Stimulated activated CD8-positive, alpha-beta memory T cell treated with anti-CD3 and anti-CD28 coated beads, Interleukin-4, amount 100 ng/mL, for 1 hour (primary cell): ENCODE results near the gene TNRC18.
"Not testable (repeated sequence)": the region's sequence is repeated elsewhere in the genome, so short reads cannot be mapped to it uniquely, and the experiment has no call there.

Source experiments
- DNase-seq, 2 donors: peaks; one replicate each; pipeline ENCODE4 v3.0.0-alpha.2; 2020; ENCODE audit warnings: low read depth in 2 of 2, low spot score in 1 of 2

The TNRC18 gene

GRCh38 chr7:5278766-5279165 is 144.9 kb downstream of the TNRC18 start:
- no peak for DNase-seq

GRCh38 chr7:5276611-5277010 is 147.0 kb downstream of the TNRC18 start:
- no peak for DNase-seq

- DNase-seq, result not testable (repeated sequence)
These were observed 147.5 kb downstream of the TNRC18 start for GRCh38 chr7:5276123-5276522.

GRCh38 chr7:5275510-5275909 is 148.1 kb downstream of the TNRC18 start:
- not testable (repeated sequence) for DNase-seq

- not testable (repeated sequence) for DNase-seq
These were observed 148.6 kb downstream of the TNRC18 start for GRCh38 chr7:5274985-5275431.

- no peak for DNase-seq
These were observed 149.2 kb downstream of the TNRC18 start for GRCh38 chr7:5274441-5274840.

- not testable (repeated sequence) for DNase-seq
These were observed 149.7 kb downstream of the TNRC18 start for GRCh38 chr7:5273831-5274405.

- no peak for DNase-seq
These were observed 152.8 kb downstream of the TNRC18 start for GRCh38 chr7:5270788-5271187.

GRCh38 chr7:5269992-5270657 is 153.5 kb downstream of the TNRC18 start:
- not testable (repeated sequence) for DNase-seq

GRCh38 chr7:5267829-5268228 is 155.8 kb downstream of the TNRC18 start:
- DNase-seq, result not testable (repeated sequence)

GRCh38 chr7:5266191-5267028 is 157.2 kb downstream of the TNRC18 start:
- DNase-seq, result no peak

GRCh38 chr7:5265320-5266190 is 158.1 kb downstream of the TNRC18 start:
- DNase-seq, result no peak

GRCh38 chr7:5263066-5263465 is 160.6 kb downstream of the TNRC18 start:
- DNase-seq, result not testable (repeated sequence)

- DNase-seq, result not testable (repeated sequence)
These were observed 163.0 kb downstream of the TNRC18 start for GRCh38 chr7:5260530-5261068.
